ENCODE measurements around the gene RPA4.

GRCh38 chrX:96889726-96890125, 6.0 kb downstream of the RPA4 start:
- no peak for TF ChIP-seq FOXK2 (IDR thresholded peaks at IDR 0.05)
- TF ChIP-seq, protein P1, sequence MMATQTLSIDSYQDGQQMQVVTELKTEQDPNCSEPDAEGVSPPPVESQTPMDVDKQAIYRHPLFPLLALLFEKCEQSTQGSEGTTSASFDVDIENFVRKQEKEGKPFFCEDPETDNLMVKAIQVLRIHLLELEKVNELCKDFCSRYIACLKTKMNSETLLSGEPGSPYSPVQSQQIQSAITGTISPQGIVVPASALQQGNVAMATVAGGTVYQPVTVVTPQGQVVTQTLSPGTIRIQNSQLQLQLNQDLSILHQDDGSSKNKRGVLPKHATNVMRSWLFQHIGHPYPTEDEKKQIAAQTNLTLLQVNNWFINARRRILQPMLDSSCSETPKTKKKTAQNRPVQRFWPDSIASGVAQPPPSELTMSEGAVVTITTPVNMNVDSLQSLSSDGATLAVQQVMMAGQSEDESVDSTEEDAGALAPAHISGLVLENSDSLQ (IDR thresholded peaks at IDR 0.05), result no peak

All from HEK293T (cell line).